Fibroblast of upper back skin (primary cell): ENCODE measurements around the gene SLC35E2B.
A peak's percentile ranks its signal among the peaks of the same experiment; 100 is the strongest.
"Not testable (repeated sequence)": the region's sequence is repeated elsewhere in the genome, so short reads cannot be mapped to it uniquely, and the experiment has no call there.

Source experiments
- DNase-seq: peaks from one replicate; pipeline ENCODE4 v3.0.0-alpha.2; 2013

Gene SLC35E2B

GRCh38 chr1:1672181-1672965 lies 20.2 kb downstream of the SLC35E2B start:
- no peak for DNase-seq

- no peak for DNase-seq
Observed at GRCh38 chr1:1671365-1672119, 21.1 kb downstream of the SLC35E2B start.

DNA sequence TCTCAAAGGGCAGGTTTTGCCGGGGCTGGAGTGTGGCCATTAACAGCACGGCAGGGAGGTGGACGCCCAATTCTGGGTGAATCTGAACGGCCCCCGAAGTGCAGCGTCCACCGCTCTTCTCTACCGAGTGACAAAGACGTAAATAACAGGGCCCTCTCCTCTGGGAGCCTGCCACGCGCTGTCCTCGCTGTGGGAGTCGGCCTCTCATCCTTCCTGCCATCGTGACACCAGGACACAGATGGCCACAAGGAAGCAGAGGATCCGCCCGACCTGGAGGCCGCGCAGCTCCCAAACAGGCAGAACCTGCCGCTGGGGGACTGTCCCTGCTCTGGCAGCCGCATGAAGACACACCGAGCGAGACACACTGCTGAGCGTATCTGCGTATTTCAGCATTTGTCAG lies 21.7 kb downstream of the SLC35E2B start:
- no peak for DNase-seq

GRCh38 chr1:1669468-1670440 lies 22.8 kb downstream of the SLC35E2B start:
- DNase-seq: no peak

DNA sequence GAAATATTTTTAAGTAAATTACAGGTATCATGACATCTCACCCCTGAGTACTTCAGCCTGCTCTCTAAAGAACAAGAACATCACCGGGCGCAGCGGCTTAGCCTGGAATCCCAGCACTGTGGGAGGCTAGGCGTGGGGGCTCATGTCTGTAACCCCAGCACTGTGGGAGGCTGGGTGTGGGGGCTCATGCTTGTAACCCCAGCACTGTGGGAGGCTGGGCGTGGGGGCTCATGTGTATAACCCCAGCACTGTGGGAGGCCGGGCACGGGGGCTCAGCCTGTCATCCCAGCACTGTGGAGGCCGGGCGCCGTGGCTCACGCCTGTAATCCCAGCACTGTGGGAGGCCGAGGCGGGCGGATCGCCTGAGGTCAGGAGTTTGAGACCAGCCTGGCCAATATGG lies 26.1 kb downstream of the SLC35E2B start:
- DNase-seq: no peak

DNA sequence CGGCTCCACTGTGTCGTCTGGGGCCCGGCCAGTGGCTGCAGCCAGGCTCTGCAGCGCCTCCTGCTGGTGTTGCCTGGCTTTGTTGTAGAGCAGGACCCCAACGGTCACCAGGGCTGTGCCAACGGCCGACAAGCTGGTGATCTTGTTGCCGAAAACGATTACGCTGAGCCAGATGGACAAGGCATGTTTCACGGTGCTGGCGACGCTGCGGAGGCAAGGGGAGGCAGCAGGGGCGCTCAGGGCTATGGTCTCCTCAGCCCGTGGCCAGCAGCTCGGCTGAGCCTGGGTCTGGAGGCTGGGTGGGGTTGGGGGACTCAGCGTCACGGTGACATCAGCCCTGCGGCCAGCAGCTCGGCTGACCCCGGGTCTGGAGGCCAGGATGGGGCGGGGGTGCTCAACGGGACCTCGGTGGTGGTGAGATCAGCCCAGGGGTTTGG lies 26.8 kb downstream of the SLC35E2B start:
- no peak for DNase-seq

DNA sequence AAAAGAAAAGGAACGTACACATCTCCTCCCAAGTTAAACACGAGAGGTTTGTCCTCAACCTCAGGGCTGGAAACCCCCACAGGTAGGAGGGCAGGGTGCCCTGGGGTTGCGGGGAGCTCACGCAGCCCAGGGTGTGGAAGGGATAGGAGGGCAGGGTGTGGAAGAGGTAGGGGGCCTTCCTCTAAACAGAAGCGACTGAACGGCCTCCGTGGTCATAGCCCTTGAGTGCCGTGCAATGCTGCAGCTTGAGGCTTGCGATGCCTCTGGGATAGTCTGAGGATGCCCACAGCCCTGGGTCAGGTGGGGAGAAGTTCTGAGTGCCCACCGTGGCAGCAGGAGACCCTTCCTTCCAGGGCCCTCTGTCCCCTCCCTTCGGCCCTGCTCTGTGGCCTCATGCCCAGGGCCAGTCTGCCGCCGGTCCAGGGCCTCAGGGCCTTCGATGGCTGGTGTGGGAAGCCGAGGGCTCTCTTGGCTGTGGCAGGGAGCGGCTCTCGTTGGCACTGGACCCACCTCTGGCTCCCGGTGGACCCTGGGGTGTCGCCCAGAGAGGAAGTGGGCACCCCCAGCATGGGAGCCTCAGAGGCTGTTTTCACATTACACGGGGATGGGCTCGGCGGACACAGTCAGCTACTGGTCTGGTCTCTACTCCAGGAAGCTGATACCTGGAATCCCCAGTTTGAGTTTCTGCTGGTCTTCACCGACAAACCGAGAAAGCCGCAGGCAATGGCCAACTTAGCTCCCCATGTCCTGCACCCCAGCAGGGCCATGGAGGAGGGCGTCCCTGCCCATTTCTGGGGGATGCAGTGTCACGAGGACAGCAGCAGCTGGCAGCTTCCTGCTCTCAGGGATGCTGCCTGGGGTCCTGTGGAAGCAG lies 27.4 kb downstream of the SLC35E2B start:
- no peak for DNase-seq

DNA sequence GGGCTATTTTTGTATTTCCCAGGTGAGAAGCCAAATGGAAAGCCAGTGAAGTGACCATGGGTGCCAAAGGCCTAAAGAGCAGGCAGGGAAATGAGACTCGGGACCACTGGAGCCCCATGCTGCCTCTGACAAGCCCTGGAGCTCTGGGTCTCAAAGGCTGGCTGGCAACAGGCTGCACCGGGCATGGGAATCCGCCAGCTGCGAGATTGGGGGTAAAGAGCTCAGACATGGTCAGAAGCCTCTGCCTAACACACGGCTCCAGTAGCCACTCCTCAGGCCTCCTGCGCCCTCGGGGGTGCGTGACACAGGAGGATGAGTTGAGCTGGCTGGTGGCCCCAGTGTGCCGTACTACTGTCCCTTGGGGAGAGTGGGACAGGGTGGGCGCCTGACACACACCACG lies 28.3 kb downstream of the SLC35E2B start:
- DNase-seq: not testable (repeated sequence)

GRCh38 chr1:1662830-1663560 lies 29.6 kb downstream of the SLC35E2B start:
- peak; percentile 18 for DNase-seq

- peak; percentile 33 for DNase-seq
Observed at GRCh38 chr1:1662392-1662791, 30.2 kb downstream of the SLC35E2B start.

DNA sequence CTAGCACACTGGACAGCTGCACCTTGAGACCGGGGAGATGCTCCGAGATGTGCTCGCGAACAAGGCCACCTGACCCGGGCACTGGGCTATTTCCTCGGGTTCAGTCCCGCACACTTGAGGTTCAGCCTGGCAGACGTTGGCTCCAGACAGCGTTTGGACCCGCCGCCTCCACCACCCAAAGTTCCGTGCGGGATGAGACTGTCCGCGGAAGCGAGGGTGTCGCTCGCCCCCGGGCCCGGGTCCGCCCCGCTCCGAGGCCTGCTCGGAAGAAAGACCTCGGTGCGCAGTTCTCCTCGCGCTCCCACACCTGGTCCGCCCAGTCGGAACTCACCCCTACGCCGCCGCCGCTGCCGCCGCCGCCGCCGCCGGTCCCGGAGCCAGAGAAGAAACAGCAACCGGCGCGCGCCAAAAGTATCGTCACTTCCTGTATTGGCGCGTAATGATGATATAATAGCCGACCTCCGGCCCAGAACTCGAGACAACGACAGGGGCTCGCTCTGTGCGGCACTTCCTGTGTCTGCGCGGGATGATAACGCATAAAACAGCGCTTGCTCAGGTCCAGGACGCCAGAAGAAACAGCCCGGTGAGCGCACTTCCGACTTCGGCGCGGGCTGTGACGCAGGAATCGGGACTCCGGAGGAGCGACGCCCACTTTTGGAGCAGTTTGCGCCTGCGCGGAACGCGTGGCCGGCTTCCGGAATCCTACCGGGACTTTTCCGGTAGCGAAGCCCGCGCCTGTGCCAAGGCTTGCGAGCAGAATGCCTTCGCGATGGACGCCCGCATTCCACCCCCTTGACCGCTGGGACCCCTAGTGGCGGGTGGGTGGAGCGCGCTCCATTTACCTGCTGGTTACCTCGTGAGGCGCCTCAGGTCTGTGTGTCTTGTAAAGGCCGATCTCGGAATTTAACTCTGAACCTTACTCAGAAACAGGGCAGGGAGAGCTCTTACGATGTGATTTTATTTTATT lies 33.7 kb downstream of the SLC35E2B start, which contains the start of gene CDK11B:
CDK11B (minus strand) TSS at position 422 of the 967 bp plus-strand sequence. CDS start 1,519 bp downstream, outside the sequence.
- peak; percentile 98 for DNase-seq

DNA sequence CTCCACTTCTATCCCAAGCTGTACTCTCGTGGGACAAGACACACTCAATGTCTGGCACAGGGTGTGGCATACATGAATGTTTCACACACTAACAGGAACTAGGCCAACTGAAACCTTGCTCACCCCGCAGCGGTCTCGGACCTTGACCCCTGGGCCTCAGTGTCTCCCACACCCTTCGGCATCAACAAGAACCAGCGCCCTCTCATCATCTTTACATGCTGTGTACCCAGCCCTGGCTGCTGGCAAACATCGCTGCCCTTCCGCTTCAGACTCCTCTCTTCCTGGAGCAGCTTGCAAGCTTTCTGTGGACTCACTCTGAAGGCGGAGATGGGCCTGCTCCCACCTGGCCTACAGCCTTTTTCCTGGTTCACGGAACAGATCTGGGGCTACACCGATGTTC lies 44.3 kb downstream of the SLC35E2B start:
- not testable (repeated sequence) for DNase-seq

DNA sequence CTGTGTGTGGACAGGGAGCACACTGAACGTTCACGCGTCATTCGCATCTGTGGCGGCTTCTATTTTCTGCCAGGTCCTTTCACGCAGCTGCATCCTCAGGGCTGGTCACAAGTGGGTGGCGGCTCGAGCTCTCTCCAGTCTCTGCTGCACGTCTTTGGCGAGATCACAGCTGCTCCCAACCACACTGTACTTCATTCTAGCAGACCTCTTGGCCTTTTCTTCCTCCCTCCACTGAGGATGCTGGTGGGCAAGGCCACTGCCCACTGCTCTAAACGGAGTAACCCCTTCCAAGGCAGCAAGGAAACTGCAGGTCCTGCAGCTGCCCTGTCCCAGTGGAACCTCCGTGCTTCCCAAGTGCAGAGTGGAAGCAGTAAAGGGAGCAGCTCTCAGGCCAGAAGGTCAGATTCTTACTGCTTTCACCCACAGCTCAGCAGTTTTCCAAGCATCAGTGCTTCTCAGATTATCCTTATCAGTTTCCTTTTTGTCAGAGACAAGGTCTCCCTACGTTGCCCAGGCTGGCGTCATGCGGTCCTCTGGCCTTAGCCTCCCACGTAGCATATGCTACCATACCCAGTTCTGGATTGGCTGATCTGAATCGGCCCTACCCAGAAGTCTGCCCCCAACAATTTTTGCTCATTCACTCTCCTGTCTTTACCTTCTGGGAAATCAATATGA lies 44.9 kb downstream of the SLC35E2B start:
- not testable (repeated sequence) for DNase-seq

GRCh38 chr1:1646326-1646725 lies 46.3 kb downstream of the SLC35E2B start:
- DNase-seq: not testable (repeated sequence)

DNA sequence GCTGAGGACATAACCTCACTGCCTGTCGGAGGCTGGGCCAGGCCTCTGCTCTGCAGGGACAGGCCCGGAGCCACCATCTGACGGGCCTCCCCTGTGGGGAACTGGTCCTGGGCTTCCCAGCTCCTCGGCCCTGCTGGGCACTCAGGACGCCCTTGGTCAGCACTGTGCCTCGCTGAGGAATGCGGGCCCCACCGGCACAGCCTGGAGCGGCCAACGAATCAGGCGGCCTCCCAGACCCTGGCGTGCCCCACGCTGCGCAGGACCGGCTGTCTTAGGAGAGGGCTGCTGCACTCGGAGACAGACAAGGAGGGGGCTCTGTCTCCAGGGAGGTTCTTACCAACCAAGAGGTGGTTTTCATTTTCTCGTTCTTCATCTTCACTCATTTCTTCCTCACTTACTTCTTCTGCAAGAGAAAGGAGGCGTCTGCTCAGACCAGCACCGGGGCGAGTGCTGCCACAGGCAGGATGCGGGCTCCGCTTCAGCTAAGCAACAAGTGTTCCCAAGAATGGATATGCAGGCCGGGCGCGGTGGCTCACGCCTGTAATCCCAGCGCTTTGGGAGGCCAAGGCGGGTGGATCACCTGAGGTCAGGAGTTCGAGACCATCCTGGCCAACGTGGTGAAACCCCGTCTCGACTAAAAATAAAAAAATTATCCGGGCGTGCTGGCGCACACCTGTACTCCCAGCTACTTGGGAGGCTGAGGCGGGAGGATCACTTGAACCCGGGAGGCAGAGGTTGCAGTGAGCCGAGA lies 51.7 kb downstream of the SLC35E2B start:
- not testable (repeated sequence) for DNase-seq

DNA sequence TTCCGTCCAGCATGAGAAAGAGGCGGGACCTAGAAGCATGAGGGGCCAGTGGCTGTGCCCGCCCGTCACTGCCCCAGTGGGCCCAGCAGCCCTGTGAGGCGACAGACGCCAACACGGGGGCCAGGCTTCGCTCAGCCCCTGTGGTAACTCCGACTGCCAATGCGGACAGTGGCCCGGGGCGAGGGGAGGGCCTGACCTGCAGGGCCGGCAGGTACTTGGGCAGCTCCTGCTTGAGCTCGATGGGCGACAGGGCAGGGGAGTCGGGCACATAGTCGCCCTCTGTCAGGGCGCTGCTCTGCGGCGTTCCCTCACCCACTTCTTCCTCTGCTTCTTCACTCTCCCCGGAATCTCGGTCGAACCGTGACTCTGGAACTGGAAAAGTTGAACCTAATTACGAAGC lies 52.5 kb downstream of the SLC35E2B start:
- not testable (repeated sequence) for DNase-seq

GRCh38 chr1:1639368-1639767 lies 53.2 kb downstream of the SLC35E2B start:
- not testable (repeated sequence) for DNase-seq

DNA sequence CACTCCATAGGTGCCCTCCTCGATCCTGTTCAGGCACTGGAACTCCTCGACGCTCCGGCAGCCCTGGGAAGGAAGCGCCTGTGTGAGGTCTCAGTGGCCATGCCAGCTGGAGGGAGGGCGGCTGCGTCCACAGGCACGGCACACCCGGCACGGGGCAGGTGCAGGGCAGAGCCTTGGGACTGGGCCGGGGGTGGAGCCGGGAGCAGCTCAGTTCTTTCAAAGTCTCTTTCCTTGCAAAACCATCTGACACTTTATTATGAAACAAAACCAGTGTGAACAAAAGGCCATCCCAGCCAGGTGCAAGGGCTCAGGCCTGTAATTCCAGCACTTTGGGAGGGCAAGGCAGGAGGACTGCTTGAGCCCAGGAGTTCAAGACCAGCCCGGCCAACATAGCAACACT lies 54.1 kb downstream of the SLC35E2B start:
- DNase-seq: not testable (repeated sequence)
